Smooth muscle cell (in vitro differentiated cells): ENCODE data around the gene NXPH2. TPM values are rescaled to one million over a fixed set of nuclear protein-coding genes. Genes with fewer than 3 reads are reported as not detected.

Experiments
- DNase-seq: peaks from one replicate; lab custom pipeline; 2025; ENCODE audit not compliant: unreplicated experiment; lab: John Stamatoyannopoulos, UW
- H2AFZ ChIP-seq: fragments of 200-600 bp; sonication (generic); 2 replicates; pipeline ENCODE4 v1.6.0; 2016; ENCODE audit warnings: antibody characterized with exemption, low read depth, mild to moderate bottlenecking
- H3F3A ChIP-seq: fragments of 200-600 bp; sonication (generic); 2 replicates; pipeline ENCODE4 v1.6.0; 2017; ENCODE audit warnings: antibody characterized with exemption, low read depth
- H3K27ac ChIP-seq: fragments of 200-600 bp; sonication (generic); 2 replicates; pipeline ENCODE4 v1.5.1; 2016; ENCODE audit warnings: low read depth, mild to moderate bottlenecking
- H3K27me3 ChIP-seq: fragments of 200-600 bp; sonication (generic); 2 replicates; pipeline ENCODE4 v1.6.1; 2016; ENCODE audit warnings: low read depth, mild to moderate bottlenecking
- H3K36me3 ChIP-seq: fragments of 200-600 bp; sonication (generic); 2 replicates; pipeline ENCODE4 v1.5.1; 2016; ENCODE audit warnings: low read depth
- H3K4me1 ChIP-seq: fragments of 200-600 bp; sonication (generic); 2 replicates; pipeline ENCODE4 v1.5.1; 2016; ENCODE audit warnings: low read depth
- H3K4me2 ChIP-seq: fragments of 200-600 bp; sonication (generic); 2 replicates; pipeline ENCODE4 v1.6.0; 2016; ENCODE audit warnings: mild to moderate bottlenecking
- H3K4me3 ChIP-seq: fragments of 200-600 bp; sonication (generic); 2 replicates; pipeline ENCODE4 v1.5.1; 2016; ENCODE audit warnings: mild to moderate bottlenecking
- H3K79me2 ChIP-seq: fragments of 200-600 bp; sonication (generic); 2 replicates; pipeline ENCODE4 v1.6.0; 2016; ENCODE audit warnings: low read depth, mild to moderate bottlenecking
- H3K9ac ChIP-seq: fragments of 200-600 bp; sonication (generic); 2 replicates; pipeline ENCODE4 v1.6.0; 2016; ENCODE audit warnings: low read depth
- H3K9me3 ChIP-seq: fragments of 200-600 bp; sonication (generic); replicated peaks from 2 replicates; pipeline ENCODE4 v1.5.1; 2016; ENCODE audit warnings: low read depth
- H4K20me1 ChIP-seq: fragments of 200-600 bp; sonication (generic); 2 replicates; pipeline ENCODE4 v1.6.0; 2016; ENCODE audit warnings: low read depth
- WGBS: methylation state at CpG from one replicate; pipeline ENCODE4 v1.1.7; 2016; ENCODE audit warnings: low lambda C conversion rate; 5-methylcytosine and 5-hydroxymethylcytosine counted together
- polyA plus RNA-seq: library from polyadenylated mRNA; unstranded; fragments of >200 nt; fragmentation: Nextera tagmentation; extraction: Ambion mirVana; gene quantifications from 2 replicates; pipeline ENCODE4 v1.2.1, GENCODE V29; 2016
- total RNA-seq: library from RNA; depleted of rRNA; stranded (reverse); fragments of >200 nt; gene quantifications from 2 replicates; pipeline ENCODE4 v1.2.3, GENCODE V29; 2014
- TF ChIP-seq, protein P1 (sequence below): fragments of 200-600 bp; sonication (generic); IDR thresholded peaks from 2 replicates; pipeline ENCODE4 v1.5.1; 2017; ENCODE audit warnings: borderline replicate concordance, mild to moderate bottlenecking, antibody characterized with exemption; ENCODE audit not compliant: insufficient read depth, poor library complexity, severe bottlenecking

The NXPH2 gene
- total and polyA plus RNA-seq, 2 experiments from 2014 or later = not detected

DNA sequence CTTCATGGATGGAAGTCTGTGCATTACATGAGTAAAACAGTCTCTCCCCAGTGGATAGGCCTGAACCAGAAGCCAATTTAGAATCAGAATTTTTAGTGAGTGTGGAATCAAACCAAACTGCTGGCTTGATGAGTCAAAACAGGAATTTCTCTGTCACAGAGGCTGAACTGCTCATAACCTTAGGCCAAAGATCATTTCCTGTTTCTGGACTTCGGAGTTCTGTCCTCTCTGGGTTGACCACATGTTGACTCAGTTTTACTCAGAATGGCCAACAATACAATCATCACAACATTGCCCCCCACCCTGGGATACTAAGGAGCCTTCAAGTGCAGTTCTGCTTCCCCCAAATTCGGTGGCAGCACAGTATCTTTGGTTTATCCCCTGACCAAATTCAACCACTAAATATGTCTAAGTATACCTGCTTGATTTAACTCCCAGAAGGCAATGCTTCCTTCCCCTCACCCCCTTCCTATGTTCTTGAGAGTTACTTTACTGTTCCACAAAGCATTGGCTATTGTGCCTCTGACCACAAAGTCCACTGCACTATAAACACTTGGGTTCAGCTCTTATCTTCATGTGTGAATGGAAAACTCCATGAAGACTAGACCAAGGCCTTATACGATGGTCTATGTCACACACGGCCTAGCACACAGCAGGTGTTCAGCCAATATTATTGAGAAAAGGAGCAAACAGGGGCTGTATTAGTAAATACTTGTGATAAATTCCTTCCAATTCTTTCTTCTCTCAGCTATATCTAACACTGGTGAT lies 67.8 kb downstream of the NXPH2 start:
- Histone ChIP-seq H3K79me2 (no peaks in the 10 kb centered on the region), H3K4me3 (no peak overlapping the region), H3K4me2 (no peak overlapping the region), H3K36me3 (no peaks in the 10 kb centered on the region), H3K9ac (no peak overlapping the region), H3F3A (peaks cover 12% of the 10 kb centered on the region), H4K20me1 (no peaks in the 10 kb centered on the region), H3K27me3 (no peaks in the 10 kb centered on the region), H3K4me1 (peaks cover 7% of the 10 kb centered on the region), H2AFZ (no peak overlapping the region), H3K27ac (no peak overlapping the region), H3K9me3 (no peaks in the 10 kb centered on the region)
- DNase-seq = no peak
- 79% methylated on average over 4 of the region's 4 CpGs for WGBS
- TF ChIP-seq, protein P1, sequence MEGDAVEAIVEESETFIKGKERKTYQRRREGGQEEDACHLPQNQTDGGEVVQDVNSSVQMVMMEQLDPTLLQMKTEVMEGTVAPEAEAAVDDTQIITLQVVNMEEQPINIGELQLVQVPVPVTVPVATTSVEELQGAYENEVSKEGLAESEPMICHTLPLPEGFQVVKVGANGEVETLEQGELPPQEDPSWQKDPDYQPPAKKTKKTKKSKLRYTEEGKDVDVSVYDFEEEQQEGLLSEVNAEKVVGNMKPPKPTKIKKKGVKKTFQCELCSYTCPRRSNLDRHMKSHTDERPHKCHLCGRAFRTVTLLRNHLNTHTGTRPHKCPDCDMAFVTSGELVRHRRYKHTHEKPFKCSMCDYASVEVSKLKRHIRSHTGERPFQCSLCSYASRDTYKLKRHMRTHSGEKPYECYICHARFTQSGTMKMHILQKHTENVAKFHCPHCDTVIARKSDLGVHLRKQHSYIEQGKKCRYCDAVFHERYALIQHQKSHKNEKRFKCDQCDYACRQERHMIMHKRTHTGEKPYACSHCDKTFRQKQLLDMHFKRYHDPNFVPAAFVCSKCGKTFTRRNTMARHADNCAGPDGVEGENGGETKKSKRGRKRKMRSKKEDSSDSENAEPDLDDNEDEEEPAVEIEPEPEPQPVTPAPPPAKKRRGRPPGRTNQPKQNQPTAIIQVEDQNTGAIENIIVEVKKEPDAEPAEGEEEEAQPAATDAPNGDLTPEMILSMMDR = no peak

DNA sequence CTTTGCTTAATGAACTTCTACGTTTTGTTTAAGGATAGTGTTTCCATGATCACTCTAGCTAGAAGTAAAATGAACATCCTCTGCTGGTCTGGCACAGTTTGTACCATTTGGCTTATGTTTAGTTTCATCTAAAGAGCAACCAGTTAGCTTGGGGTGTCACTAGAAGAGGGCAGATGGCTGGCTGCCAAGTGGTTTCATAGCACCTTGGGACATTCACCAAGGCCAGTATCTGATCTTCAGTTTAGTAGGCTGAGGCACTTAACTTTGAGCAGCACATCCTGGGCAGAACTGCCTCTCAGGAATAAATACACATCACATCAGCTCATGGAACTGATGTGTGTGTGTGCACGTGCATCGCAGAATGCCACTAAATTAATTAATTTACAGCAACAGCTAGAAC lies 68.4 kb downstream of the NXPH2 start:
- no peaks in the 10 kb centered on the region for H3K36me3 ChIP-seq
- no peak overlapping the region for H2AFZ ChIP-seq
- peaks cover 7% of the 10 kb centered on the region for H3K4me1 ChIP-seq
- H4K20me1 ChIP-seq = no peaks in the 10 kb centered on the region
- no peak overlapping the region for H3K4me2 ChIP-seq
- H3K27ac ChIP-seq = no peak overlapping the region
- H3K79me2 ChIP-seq = no peaks in the 10 kb centered on the region
- TF ChIP-seq, protein P1 = no peak
- no peak overlapping the region for H3K9ac ChIP-seq
- no peak overlapping the region for H3K4me3 ChIP-seq
- no peaks in the 10 kb centered on the region for H3K9me3 ChIP-seq
- no peak for DNase-seq
- WGBS = 97% methylated on average over 3 of the region's 3 CpGs
- no peaks in the 10 kb centered on the region for H3K27me3 ChIP-seq
- peaks cover 12% of the 10 kb centered on the region for H3F3A ChIP-seq

DNA sequence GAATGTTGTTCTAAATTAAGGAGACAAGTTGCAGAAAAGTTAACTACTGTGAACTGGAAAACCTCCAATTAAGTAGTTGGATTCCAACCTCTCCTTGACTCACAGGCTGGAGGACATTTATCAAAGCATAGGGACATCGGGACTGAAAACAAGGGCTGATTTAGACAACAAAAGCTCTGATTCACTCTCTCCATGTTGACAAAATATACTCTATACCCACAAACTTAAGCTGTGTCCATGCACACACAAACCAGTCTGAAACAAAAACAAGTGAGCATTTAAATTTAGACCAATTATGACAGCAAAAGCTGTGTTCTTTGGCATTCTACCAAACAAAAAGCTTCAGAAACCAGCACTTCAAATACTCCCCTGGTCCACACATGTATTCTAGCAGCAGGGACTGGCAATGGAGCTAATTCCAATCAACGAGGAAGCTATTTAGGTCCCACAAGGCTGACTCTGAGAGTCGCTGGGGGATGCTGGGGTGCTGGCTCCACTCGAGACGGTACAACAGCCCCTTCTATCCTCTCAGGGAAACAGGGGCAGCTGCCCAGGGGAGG lies 71.4 kb downstream of the NXPH2 start:
- peaks cover 12% of the 10 kb centered on the region for H3F3A ChIP-seq
- H3K27ac ChIP-seq = peak overlapping the region; percentile 26
- H3K4me1 ChIP-seq = peaks cover 7% of the 10 kb centered on the region
- no peaks in the 10 kb centered on the region for H3K36me3 ChIP-seq
- H3K9me3 ChIP-seq = no peaks in the 10 kb centered on the region
- no peak overlapping the region for H3K4me3 ChIP-seq
- H3K9ac ChIP-seq = no peak overlapping the region
- DNase-seq = no peak
- H4K20me1 ChIP-seq = no peaks in the 10 kb centered on the region
- 52% methylated on average over 5 of the region's 5 CpGs for WGBS
- peak overlapping the region; percentile 8 for H3K4me2 ChIP-seq
- H3K27me3 ChIP-seq = no peaks in the 10 kb centered on the region
- peak overlapping the region; percentile 55 for H2AFZ ChIP-seq
- TF ChIP-seq, protein P1 = no peak
- no peaks in the 10 kb centered on the region for H3K79me2 ChIP-seq
